GM12865 (cell line): ENCODE measurements around the gene PDIA4.

Source experiments
- DNase-seq: peaks from one replicate; pipeline ENCODE4 v3.0.0; 2010; ENCODE audit warnings: low read depth
- H3K4me3 ChIP-seq: 2 replicates; pipeline ENCODE4 v1.5.1; 2011; ENCODE audit warnings: mild to moderate bottlenecking, low read depth, low read length, control low read depth
- CTCF ChIP-seq: IDR thresholded peaks from 2 replicates; pipeline ENCODE4 v1.5.1; 2011; ENCODE audit warnings: low read length, control low read depth, low read depth, inconsistent platforms; ENCODE audit not compliant: insufficient read depth; ENCODE audit errors: missing control alignments

The PDIA4 gene

GRCh38 chr7:149009527-149009926 lies 18.8 kb downstream of the PDIA4 start:
- H3K4me3 ChIP-seq, result no peak overlapping the region
- no peak for DNase-seq
- no peak for TF ChIP-seq CTCF

- DNase-seq, result no peak
- peak; percentile 6 for TF ChIP-seq CTCF
- H3K4me3 ChIP-seq, result no peak overlapping the region
These were observed 20.7 kb downstream of the PDIA4 start for GRCh38 chr7:149007611-149008010.

GRCh38 chr7:149007146-149007545 lies 21.2 kb downstream of the PDIA4 start:
- H3K4me3 ChIP-seq, result no peak overlapping the region
- no peak for TF ChIP-seq CTCF
- DNase-seq, result no peak

GRCh38 chr7:149006345-149006725 lies 22.0 kb downstream of the PDIA4 start:
- H3K4me3 ChIP-seq, result no peak overlapping the region
- DNase-seq, result no peak
- no peak for TF ChIP-seq CTCF

GRCh38 chr7:149005427-149006344 lies 22.6 kb downstream of the PDIA4 start:
- H3K4me3 ChIP-seq, result no peak overlapping the region
- peak; percentile 80 for TF ChIP-seq CTCF
- peak; percentile 81 for DNase-seq

- DNase-seq, result no peak
- no peak overlapping the region for H3K4me3 ChIP-seq
- no peak for TF ChIP-seq CTCF
These were observed 23.6 kb downstream of the PDIA4 start for GRCh38 chr7:149004405-149005370.
